SK-N-SH (cell line): Measurements from ENCODE around the gene SNRPA1. TPM values are rescaled to one million over a fixed set of nuclear protein-coding genes. Genes with fewer than 3 reads are reported as not detected.
A peak's percentile ranks its signal among the peaks of the same experiment; 100 is the strongest.

ENCODE experiments used
- CTCF ChIA-PET: fragments of 300-600, 350-600 bp; formaldehyde crosslinking; extraction: SDS; loops from one replicate; lab custom pipeline; 2021; lab: Yijun Ruan, JAX
- POLR2A ChIA-PET: fragments of 350-600 bp; sonication (Branson Sonifier 250); formaldehyde crosslinking; extraction: SDS; loops from one replicate; lab custom pipeline; 2020; ENCODE audit warnings: antibody characterized with exemption, inconsistent platforms; lab: Yijun Ruan, JAX
- DNase-seq: peaks from one replicate; pipeline ENCODE4 v3.0.0; 2012
- H2AFZ ChIP-seq: fragments of 200-600 bp; sonication (generic); 2 replicates; pipeline ENCODE4 v1.8.1; 2016; ENCODE audit warnings: antibody characterized with exemption, mild to moderate bottlenecking, low read depth
- H3F3A ChIP-seq: fragments of 200-600 bp; sonication (generic); replicated peaks from 2 replicates; pipeline ENCODE3; 2016; ENCODE audit warnings: antibody characterized with exemption, mild to moderate bottlenecking; ENCODE audit not compliant: insufficient read depth
- H3K27ac ChIP-seq, 2 experiments: fragments of 200-500 bp in 1 of 2; fragments of 200-600 bp in 1 of 2; sonication (Bioruptor generic) in 1 of 2; sonication (generic), shearing (Covaris generic) in 1 of 2; 2 replicates each; pipeline versions ENCODE4 v1.5.1 to v1.6.1; 2014 to 2016; ENCODE audit warnings: low read depth in 2 of 2, inconsistent platforms in 1 of 2, low read length in 1 of 2, mild to moderate bottlenecking in 1 of 2, mixed read lengths in 1 of 2
- H3K27me3 ChIP-seq: fragments of 200-600 bp; sonication (generic), shearing (Covaris generic); 2 replicates; pipeline ENCODE4 v1.6.1; 2016; ENCODE audit warnings: mixed run types; ENCODE audit not compliant: insufficient read depth
- H3K36me3 ChIP-seq, 2 experiments: fragments of 200-500 bp in 1 of 2; fragments of 200-600 bp in 1 of 2; sonication (Bioruptor generic) in 1 of 2; sonication (generic) in 1 of 2; replicated peaks in 1 of 2; 2 replicates each; pipeline versions ENCODE3 to v1.5.1; 2014 to 2016; ENCODE audit warnings: low read length in 1 of 2, mild to moderate bottlenecking in 1 of 2; ENCODE audit not compliant: insufficient read depth in 2 of 2, control insufficient read depth in 1 of 2
- H3K4me1 ChIP-seq, 2 experiments: fragments of 200-500 bp in 1 of 2; fragments of 200-600 bp in 1 of 2; sonication (Bioruptor generic) in 1 of 2; sonication (generic), shearing (Covaris generic) in 1 of 2; 2 replicates each; pipeline versions ENCODE4 v1.5.1 to v1.6.1; 2014 to 2016; ENCODE audit warnings: low read depth in 1 of 2, low read length in 1 of 2, mixed run types in 1 of 2; ENCODE audit not compliant: insufficient read depth in 2 of 2, control insufficient read depth in 1 of 2
- H3K4me2 ChIP-seq: fragments of 200-600 bp; sonication (generic), shearing (Covaris generic); 2 replicates; pipeline ENCODE4 v1.6.1; 2017; ENCODE audit warnings: mixed run types
- H3K4me3 ChIP-seq, 2 experiments: fragments of 200-500 bp in 1 of 2; fragments of 200-600 bp in 1 of 2; sonication (Bioruptor generic) in 1 of 2; sonication (generic), shearing (Covaris generic) in 1 of 2; 2 replicates each; pipeline versions ENCODE4 v1.5.1 to v1.8.1; 2014 to 2016; ENCODE audit warnings: low read depth in 2 of 2, inconsistent platforms in 1 of 2, low read length in 1 of 2, mild to moderate bottlenecking in 1 of 2, mixed read lengths in 1 of 2, moderate library complexity in 1 of 2
- H3K79me2 ChIP-seq: fragments of 200-600 bp; sonication (generic); 2 replicates; pipeline ENCODE4 v1.8.1; 2017; ENCODE audit warnings: mild to moderate bottlenecking; ENCODE audit not compliant: insufficient read depth
- H3K9ac ChIP-seq: fragments of 200-600 bp; sonication (generic); 2 replicates; pipeline ENCODE4 v1.6.1; 2017; ENCODE audit warnings: mixed run types
- H3K9me2 ChIP-seq: fragments of 200-600 bp; sonication (generic); 2 replicates; pipeline ENCODE4 v1.6.1; 2017; ENCODE audit warnings: mixed run types
- H3K9me3 ChIP-seq: fragments of 200-600 bp; sonication (generic); 2 replicates; pipeline ENCODE4 v1.6.1; 2017; ENCODE audit warnings: mixed run types, mild to moderate bottlenecking, moderate library complexity
- H4K20me1 ChIP-seq: fragments of 200-600 bp; sonication (generic); 2 replicates; pipeline ENCODE4 v1.6.1; 2017; ENCODE audit warnings: mild to moderate bottlenecking, mixed run types; ENCODE audit not compliant: insufficient read depth
- CHD2 ChIP-seq: fragments of 150-350 bp; IDR thresholded peaks from 2 replicates; pipeline ENCODE4 v1.6.1; 2018; ENCODE audit warnings: low read length; ENCODE audit not compliant: partially characterized antibody
- CTCF ChIP-seq: fragments of 200-600 bp; sonication (generic); IDR thresholded peaks from 2 replicates; pipeline ENCODE4 v1.6.1; 2017; ENCODE audit warnings: antibody characterized with exemption, mild to moderate bottlenecking, moderate library complexity
- FOXJ3 ChIP-seq: sonication (generic); formaldehyde crosslinking; IDR thresholded peaks from 2 replicates; pipeline ENCODE4 v1.5.1; 2020; ENCODE audit warnings: mild to moderate bottlenecking, missing genetic modification reagents
- FOXM1 ChIP-seq: IDR thresholded peaks from 2 replicates; pipeline ENCODE4 v1.4.0; 2012; ENCODE audit warnings: low read depth, mild to moderate bottlenecking
- GABPA ChIP-seq: IDR thresholded peaks from 2 replicates; pipeline ENCODE4 v1.4.0; 2012; ENCODE audit warnings: low read depth, mild to moderate bottlenecking
- NFIC ChIP-seq: IDR thresholded peaks from 2 replicates; pipeline ENCODE4 v1.4.0; 2012; ENCODE audit warnings: borderline replicate concordance
- SIN3A ChIP-seq: IDR thresholded peaks from 2 replicates; pipeline ENCODE4 v1.6.1; 2012; ENCODE audit warnings: low read depth, mild to moderate bottlenecking, low read length, moderate library complexity, borderline replicate concordance
- TAF1 ChIP-seq: IDR thresholded peaks from 2 replicates; pipeline ENCODE4 v1.6.1; 2012; ENCODE audit warnings: low read depth, mild to moderate bottlenecking, low read length, moderate library complexity, borderline replicate concordance
- TCF12 ChIP-seq: IDR thresholded peaks from 2 replicates; pipeline ENCODE4 v1.4.0; 2012
- USF2 ChIP-seq: fragments of 150-350 bp; IDR thresholded peaks from 2 replicates; pipeline ENCODE4 v1.6.1; 2017; ENCODE audit warnings: antibody characterized with exemption, low read length, low read depth, borderline replicate concordance
- WGBS: methylation state at CpG from one replicate; pipeline ENCODE4 v1.1.6; 2017; ENCODE audit warnings: low lambda C conversion rate; 5-methylcytosine and 5-hydroxymethylcytosine counted together
- polyA plus RNA-seq, 3 experiments: library from polyadenylated mRNA; depleted of rRNA; stranded (reverse); fragments of >200 nt; gene quantifications; 2 replicates each; pipeline ENCODE4 v1.2.3, GENCODE V29; 2012
- TF ChIP-seq, protein P1 (sequence below): IDR thresholded peaks from 2 replicates; pipeline ENCODE4 v1.6.1; 2012; ENCODE audit warnings: mild to moderate bottlenecking, low read depth, low read length, moderate library complexity
- TF ChIP-seq, protein P2 (sequence below): fragments of 150-350 bp; IDR thresholded peaks from 2 replicates; pipeline ENCODE4 v1.6.1; 2016; ENCODE audit warnings: mild to moderate bottlenecking, low read depth, low read length

Gene SNRPA1
- polyA plus RNA-seq, 1 of the 3 experiments (the other 2 are of a cell fraction), result 62.3 TPM

DNA sequence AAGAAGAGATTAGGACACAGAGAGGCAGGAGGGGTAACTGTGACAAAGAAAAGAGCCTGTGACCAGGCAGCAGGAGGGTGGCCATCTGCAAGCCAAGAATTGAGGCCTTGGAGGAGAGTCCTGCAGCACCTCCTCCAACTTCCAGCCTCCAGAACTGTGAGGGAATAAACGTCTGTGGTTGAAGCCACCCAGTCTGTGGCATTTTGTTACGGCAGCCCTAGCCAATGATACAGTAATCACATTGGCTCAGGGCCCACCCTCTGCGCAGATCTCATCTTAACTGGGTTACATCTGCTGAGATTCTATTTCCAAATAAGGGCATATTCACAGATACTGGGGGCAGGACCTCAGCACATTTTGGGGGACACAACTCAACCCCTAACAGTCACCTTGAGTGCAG lies 29.0 kb downstream of the SNRPA1 start:
- no peak for DNase-seq
- H3K36me3 ChIP-seq, result peaks cover 11 to 12% of the 10 kb centered on the region in 2 experiments
- H4K20me1 ChIP-seq, result no peaks in the 10 kb centered on the region
- H3K27ac ChIP-seq, result no peak overlapping the region
- no peaks in the 10 kb centered on the region for H3K9me3 ChIP-seq
- 46% methylated on average over 2 of the region's 3 CpGs for WGBS
- no peaks in the 10 kb centered on the region for H3K79me2 ChIP-seq
- no peak overlapping the region for H3K4me3 ChIP-seq
- no peaks in the 10 kb centered on the region for H3K27me3 ChIP-seq
- no peak overlapping the region for H2AFZ ChIP-seq
- ChIA-PET POLR2A (no interaction called here), CTCF (interaction anchor here (0.8 to 2.3 kb wide), 6 partner anchors 8 to 258 kb away, joined by 3 to 17 read pairs (median 3); no protein-coding TSS in a partner anchor)
- no peaks in the 10 kb centered on the region for H3K9me2 ChIP-seq
- TF ChIP-seq FOXM1, result no peak
- no peak for TF ChIP-seq CTCF
- 0 out of 2 replicates have a peak, but pooled peaks have one; percentile 6 for TF ChIP-seq NFIC
- TF ChIP-seq, protein P1, sequence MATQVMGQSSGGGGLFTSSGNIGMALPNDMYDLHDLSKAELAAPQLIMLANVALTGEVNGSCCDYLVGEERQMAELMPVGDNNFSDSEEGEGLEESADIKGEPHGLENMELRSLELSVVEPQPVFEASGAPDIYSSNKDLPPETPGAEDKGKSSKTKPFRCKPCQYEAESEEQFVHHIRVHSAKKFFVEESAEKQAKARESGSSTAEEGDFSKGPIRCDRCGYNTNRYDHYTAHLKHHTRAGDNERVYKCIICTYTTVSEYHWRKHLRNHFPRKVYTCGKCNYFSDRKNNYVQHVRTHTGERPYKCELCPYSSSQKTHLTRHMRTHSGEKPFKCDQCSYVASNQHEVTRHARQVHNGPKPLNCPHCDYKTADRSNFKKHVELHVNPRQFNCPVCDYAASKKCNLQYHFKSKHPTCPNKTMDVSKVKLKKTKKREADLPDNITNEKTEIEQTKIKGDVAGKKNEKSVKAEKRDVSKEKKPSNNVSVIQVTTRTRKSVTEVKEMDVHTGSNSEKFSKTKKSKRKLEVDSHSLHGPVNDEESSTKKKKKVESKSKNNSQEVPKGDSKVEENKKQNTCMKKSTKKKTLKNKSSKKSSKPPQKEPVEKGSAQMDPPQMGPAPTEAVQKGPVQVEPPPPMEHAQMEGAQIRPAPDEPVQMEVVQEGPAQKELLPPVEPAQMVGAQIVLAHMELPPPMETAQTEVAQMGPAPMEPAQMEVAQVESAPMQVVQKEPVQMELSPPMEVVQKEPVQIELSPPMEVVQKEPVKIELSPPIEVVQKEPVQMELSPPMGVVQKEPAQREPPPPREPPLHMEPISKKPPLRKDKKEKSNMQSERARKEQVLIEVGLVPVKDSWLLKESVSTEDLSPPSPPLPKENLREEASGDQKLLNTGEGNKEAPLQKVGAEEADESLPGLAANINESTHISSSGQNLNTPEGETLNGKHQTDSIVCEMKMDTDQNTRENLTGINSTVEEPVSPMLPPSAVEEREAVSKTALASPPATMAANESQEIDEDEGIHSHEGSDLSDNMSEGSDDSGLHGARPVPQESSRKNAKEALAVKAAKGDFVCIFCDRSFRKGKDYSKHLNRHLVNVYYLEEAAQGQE, result no peak
- no peak overlapping the region for H3K9ac ChIP-seq
- H3K4me1 ChIP-seq, result peaks cover 0 to 5% of the 10 kb centered on the region in 2 experiments; a peak in 1 of 4 replicates
- H3F3A ChIP-seq, result peaks cover 8% of the 10 kb centered on the region
- H3K4me2 ChIP-seq, result no peak overlapping the region

- CTCF ChIA-PET, result interaction anchor here (1.1 to 1.4 kb wide), 2 partner anchors 251 kb away, joined by 3 read pairs; no protein-coding TSS in a partner anchor
- TF ChIP-seq GABPA (no peak), NFIC (no peak), TCF12 (no peak), TAF1 (no peak), CTCF (no peak), USF2 (no peak), CHD2 (no peak), FOXJ3 (CRISPR knock-in tag) (no peak), SIN3A (no peak)
- TF ChIP-seq, protein P2, sequence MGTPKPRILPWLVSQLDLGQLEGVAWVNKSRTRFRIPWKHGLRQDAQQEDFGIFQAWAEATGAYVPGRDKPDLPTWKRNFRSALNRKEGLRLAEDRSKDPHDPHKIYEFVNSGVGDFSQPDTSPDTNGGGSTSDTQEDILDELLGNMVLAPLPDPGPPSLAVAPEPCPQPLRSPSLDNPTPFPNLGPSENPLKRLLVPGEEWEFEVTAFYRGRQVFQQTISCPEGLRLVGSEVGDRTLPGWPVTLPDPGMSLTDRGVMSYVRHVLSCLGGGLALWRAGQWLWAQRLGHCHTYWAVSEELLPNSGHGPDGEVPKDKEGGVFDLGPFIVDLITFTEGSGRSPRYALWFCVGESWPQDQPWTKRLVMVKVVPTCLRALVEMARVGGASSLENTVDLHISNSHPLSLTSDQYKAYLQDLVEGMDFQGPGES, result no peak
Measured at GRCh38 chr15:101264911-101265641, 30.0 kb downstream of the SNRPA1 start.

More at GRCh38 chr15:101264911-101265641, 30.0 kb downstream of the SNRPA1 start:
- Histone ChIP-seq H3K9me2 (no peaks in the 10 kb centered on the region), H3K27me3 (no peaks in the 10 kb centered on the region), H3F3A (peaks cover 8% of the 10 kb centered on the region), H3K27ac (no peak overlapping the region), H3K4me1 (peaks cover 0 to 5% of the 10 kb centered on the region in 2 experiments; a peak in 1 of 4 replicates), H3K4me3 (no peak overlapping the region), H3K9me3 (no peaks in the 10 kb centered on the region), H3K36me3 (peaks cover 2 to 4% of the 10 kb centered on the region in 2 experiments), H2AFZ (no peak overlapping the region), H3K9ac (no peak overlapping the region), H3K79me2 (no peaks in the 10 kb centered on the region), H3K4me2 (no peak overlapping the region), H4K20me1 (no peaks in the 10 kb centered on the region)
- DNase-seq, result no peak
- WGBS, result 91% methylated on average over 17 of the region's 17 CpGs
- POLR2A ChIA-PET, result no interaction called here
